Measurements from ENCODE around the gene ZFP90.

The ZFP90 gene

GRCh38 chr16:68596266-68596665 is 57.2 kb downstream of the ZFP90 start:
- Histone ChIP-seq H3K27ac (no peak overlapping the region), H3K36me3 (replicated peaks) (no peaks in the 10 kb centered on the region), H3K4me3 (ENCODE audit: low read depth, low read length) (no peak overlapping the region), H3K27me3 (replicated peaks) (no peaks in the 10 kb centered on the region)
- no peak for TF ChIP-seq CTCF (IDR thresholded peaks at IDR 0.05; ENCODE audit: low read depth, low read length, missing control alignments)
- in situ Hi-C loops (cut with HindIII; ENCODE audit: low pct_ligation_motif_present, low sequenced_read_pairs): no loop called here
- DNase-seq: no peak

- H3K4me3 ChIP-seq (ENCODE audit: low read depth, low read length): no peak overlapping the region
- H3K27me3 ChIP-seq (replicated peaks): no peaks in the 10 kb centered on the region
- no peaks in the 10 kb centered on the region for H3K36me3 ChIP-seq (replicated peaks)
- in situ Hi-C loops (cut with HindIII; ENCODE audit: low pct_ligation_motif_present, low sequenced_read_pairs): no loop called here
- TF ChIP-seq CTCF (IDR thresholded peaks at IDR 0.05; ENCODE audit: low read depth, low read length, missing control alignments): no peak
- no peak for DNase-seq
- no peak overlapping the region for H3K27ac ChIP-seq
These were observed 60.5 kb downstream of the ZFP90 start for GRCh38 chr16:68599586-68599985.

GRCh38 chr16:68605746-68606145 is 66.7 kb downstream of the ZFP90 start:
- Histone ChIP-seq H3K4me3 (ENCODE audit: low read depth, low read length) (no peak overlapping the region), H3K27me3 (replicated peaks) (no peaks in the 10 kb centered on the region), H3K27ac (no peak overlapping the region), H3K36me3 (replicated peaks) (no peaks in the 10 kb centered on the region)
- in situ Hi-C loops (cut with HindIII; ENCODE audit: low pct_ligation_motif_present, low sequenced_read_pairs): no loop called here
- no peak for TF ChIP-seq CTCF (IDR thresholded peaks at IDR 0.05; ENCODE audit: low read depth, low read length, missing control alignments)
- DNase-seq: no peak

- no peak overlapping the region for H3K4me3 ChIP-seq (ENCODE audit: low read depth, low read length)
- H3K27ac ChIP-seq: no peak overlapping the region
- H3K27me3 ChIP-seq (replicated peaks): no peaks in the 10 kb centered on the region
- no peak for TF ChIP-seq CTCF (IDR thresholded peaks at IDR 0.05; ENCODE audit: low read depth, low read length, missing control alignments)
- H3K36me3 ChIP-seq (replicated peaks): no peaks in the 10 kb centered on the region
- no peak for DNase-seq
- in situ Hi-C loops (cut with HindIII; ENCODE audit: low pct_ligation_motif_present, low sequenced_read_pairs): no loop called here
These were observed 68.4 kb downstream of the ZFP90 start for GRCh38 chr16:68607443-68607842.

- Histone ChIP-seq H3K27me3 (replicated peaks) (no peaks in the 10 kb centered on the region), H3K4me3 (ENCODE audit: low read depth, low read length) (no peak overlapping the region), H3K27ac (no peak overlapping the region), H3K36me3 (replicated peaks) (no peaks in the 10 kb centered on the region)
- no peak for TF ChIP-seq CTCF (IDR thresholded peaks at IDR 0.05; ENCODE audit: low read depth, low read length, missing control alignments)
- no peak for DNase-seq
- in situ Hi-C loops (cut with HindIII; ENCODE audit: low pct_ligation_motif_present, low sequenced_read_pairs): no loop called here
These were observed 69.2 kb downstream of the ZFP90 start for GRCh38 chr16:68608330-68608729.

GRCh38 chr16:68612996-68613395 is 73.9 kb downstream of the ZFP90 start:
- no peak overlapping the region for H3K27ac ChIP-seq
- H3K4me3 ChIP-seq (ENCODE audit: low read depth, low read length): no peak overlapping the region
- in situ Hi-C loops (cut with HindIII; ENCODE audit: low pct_ligation_motif_present, low sequenced_read_pairs): no loop called here
- H3K27me3 ChIP-seq (replicated peaks): no peaks in the 10 kb centered on the region
- DNase-seq: no peak
- H3K36me3 ChIP-seq (replicated peaks): no peaks in the 10 kb centered on the region
- TF ChIP-seq CTCF (IDR thresholded peaks at IDR 0.05; ENCODE audit: low read depth, low read length, missing control alignments): no peak

Measured in brain microvascular endothelial cell (primary cell).